ENCODE data around the gene NDUFS6.

Gene NDUFS6

DNA sequence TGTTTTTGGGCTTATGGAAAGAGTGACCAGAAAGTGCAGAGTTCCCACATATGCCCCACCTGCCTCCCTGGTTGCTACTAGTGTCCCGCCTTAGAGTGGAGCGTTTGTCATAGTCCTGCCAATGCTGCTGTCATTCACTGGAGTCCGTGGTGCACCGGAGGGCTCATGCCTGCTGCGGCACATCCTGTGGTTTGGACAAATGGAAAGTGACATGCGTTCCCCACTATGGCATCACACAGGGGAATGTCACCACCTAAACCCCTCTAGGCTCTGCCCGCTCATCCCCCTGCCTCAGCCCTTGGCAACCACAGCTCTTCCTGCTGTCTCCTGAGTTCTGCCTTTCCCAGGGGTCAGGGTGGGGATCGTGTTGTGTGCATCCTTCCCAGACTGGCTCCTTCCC lies 52.3 kb downstream of the NDUFS6 start:
- no peak for DNase-seq (ENCODE audit: low spot score)

DNA sequence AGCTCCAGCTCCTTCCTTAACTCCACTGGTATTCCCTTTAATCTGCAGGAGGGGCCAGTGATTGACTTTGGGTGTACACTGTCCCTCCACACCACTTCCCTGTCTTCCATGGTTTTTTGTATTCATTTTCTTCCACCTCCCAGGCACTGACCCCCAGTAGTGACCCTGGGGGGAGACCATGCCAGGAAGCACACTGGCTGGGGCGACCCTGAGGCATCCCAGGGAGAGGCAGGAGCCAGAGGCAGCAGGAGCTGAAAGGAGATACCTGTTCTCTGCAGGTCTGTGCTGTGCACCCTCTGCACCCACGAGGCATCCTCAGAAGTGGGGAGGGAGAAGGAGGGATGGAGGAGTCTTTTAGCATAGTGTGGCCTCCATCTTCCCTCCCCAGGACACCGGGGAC lies 53.9 kb downstream of the NDUFS6 start:
- no peak for DNase-seq (ENCODE audit: low spot score)

DNA sequence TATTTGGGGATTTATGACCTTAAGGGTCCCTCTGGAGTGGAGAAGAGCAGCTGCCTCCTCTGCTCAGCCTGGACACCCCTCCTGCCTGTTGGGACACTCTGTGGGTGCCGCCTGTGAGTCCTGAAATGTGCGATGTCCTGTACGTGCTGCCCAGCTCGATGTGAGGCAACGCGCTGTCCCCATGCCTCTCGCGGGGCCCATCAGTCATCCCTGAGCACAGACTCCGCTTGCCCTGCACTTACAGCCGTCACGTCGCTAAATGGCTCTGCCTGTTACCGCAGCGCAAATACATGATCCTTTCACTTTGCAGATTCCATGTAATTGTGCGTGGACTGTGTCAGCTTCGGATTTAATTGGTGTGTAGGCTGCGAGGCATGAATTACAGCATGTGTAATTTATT lies 54.4 kb downstream of the NDUFS6 start:
- DNase-seq (ENCODE audit: low spot score), result no peak

DNA sequence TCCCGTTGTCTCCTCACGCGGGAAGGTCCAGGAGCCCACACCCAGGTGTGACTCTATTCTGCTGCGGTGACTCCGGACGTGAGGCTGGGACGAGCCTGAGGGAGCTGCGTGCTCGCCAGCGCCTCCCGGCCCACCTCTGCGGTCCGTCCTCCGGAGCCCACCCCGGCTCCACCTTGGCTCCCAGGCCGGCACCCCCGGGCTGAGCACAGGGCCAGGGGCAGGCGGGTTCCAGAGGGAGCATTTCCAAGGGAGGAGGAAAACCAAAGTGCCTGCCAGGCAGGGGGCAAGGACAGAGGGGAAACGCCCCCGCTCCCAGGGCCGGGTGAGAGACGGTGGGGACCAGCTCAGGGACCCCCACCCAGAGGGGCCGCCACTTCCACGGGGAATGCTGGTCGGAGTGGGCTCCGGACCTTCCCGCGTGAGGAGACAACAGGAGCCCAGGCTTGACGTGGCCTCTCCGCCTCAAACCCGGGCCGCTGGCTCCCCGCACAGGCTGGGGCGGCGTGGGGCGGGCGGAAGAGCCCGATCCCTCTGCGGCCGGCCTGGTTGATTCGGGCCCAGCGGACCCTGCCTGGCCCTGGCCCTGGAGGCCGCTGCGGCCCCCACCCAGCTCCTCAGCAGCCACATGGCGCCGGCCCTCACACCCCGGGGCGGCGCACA lies 55.5 kb downstream of the NDUFS6 start:
- no peak for DNase-seq (ENCODE audit: low spot score)

DNA sequence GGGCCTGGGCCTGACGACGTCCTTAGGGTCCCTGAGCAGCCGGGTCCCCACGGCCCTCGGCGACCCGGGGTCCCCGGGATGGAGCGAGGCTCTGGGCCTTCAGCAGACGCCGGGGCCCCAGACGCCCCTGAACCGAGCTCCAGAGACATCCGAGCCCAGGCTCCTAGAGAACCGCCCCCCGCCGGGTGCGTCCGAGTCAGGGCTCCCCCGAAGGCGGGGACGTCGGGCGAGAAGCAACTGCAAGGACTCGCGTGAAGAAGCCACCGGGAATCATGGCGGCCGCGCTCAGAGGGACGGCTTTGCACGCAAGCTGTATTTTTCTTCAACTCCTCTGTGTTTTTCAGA lies 56.0 kb downstream of the NDUFS6 start:
- no peak for DNase-seq (ENCODE audit: low spot score)

DNA sequence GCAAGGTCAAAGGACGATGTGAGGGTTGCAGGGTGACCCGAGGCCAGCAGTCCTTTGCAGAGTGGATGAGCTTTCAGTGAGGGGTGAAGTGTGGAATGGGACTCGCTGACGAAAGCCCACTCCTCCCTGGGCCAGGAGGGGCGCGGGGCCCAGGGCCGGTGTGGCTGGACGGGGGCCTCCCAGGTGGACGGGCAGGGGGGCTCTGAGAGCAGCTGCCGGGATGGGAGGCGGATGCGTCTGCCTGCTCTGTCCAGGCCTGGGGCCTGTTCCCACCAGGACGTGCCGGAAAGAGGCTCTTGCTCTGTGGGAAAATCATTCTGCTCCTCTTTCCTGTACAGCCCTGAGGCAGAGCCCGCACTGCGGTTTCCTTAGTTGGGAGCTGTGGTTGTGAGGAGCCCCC lies 57.2 kb downstream of the NDUFS6 start:
- DNase-seq (ENCODE audit: low spot score), result no peak

DNA sequence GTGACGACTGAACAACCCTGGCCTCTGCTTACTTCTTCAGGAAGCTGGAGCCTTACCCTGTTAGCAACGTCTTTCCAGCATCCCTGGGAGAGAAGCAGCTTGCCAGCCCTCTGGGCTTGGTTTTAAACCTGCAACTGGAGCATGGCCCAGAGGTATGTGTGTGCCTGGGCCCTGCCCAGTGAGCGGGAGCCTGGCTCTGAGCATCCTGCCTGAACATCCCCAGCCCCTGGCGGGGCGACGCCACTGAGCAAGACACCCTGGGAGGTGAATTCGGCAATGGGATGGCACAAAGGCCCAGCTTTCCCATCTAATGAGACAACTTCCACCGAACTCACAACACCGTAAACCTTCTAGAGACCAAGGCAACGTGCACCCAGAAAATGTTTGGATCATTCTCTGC lies 57.9 kb downstream of the NDUFS6 start:
- DNase-seq (ENCODE audit: low spot score), result no peak

DNA sequence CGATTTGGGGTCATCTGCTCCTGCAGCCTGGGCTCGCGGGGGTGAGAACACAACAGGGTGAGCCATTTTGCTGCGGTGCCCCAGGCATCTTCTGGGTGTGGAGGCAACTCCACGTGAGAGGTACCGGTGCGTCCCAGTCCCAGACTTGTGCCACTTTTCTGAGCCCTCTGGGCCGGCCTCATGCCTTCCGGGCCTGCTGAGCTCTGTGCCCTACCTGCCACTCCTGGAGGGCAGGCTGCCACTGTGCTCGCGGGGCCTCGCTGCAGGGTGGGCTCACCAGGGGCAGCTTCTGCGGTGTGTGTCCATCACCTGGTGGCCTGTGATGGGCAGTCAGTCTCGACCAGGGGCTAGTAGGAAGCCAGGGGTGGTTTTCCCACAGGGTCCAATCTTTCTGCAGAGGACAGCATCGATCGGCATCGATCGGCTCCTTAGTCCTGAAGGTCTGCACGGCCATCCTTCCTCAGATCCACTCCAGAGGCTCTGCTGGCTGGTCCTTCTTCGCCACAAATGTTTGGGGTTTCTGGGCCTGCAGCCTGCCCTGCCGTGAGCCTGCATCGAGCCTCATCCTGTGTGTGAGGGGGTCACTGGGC lies 58.9 kb downstream of the NDUFS6 start:
- DNase-seq (ENCODE audit: low spot score), result no peak

DNA sequence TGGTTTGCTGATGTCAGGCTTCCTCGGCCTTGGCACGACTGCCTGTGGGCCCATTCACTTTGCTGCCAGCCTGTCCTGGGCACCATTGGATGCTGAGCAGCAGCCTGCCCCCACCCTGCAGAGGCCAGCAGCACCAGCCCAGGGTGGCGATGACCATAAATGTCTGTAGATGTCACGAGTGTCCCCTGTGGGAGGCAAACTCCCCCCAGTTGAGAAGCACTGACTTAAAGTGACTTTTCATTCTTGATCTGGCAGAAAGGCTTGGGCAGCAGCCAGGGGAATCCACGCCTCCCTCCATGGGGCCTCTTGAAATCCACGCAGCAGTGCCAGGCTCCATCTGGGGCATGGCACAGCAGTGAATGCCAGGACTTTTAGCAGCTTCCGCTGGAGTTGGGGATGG lies 59.7 kb downstream of the NDUFS6 start:
- DNase-seq (ENCODE audit: low spot score), result no peak

DNA sequence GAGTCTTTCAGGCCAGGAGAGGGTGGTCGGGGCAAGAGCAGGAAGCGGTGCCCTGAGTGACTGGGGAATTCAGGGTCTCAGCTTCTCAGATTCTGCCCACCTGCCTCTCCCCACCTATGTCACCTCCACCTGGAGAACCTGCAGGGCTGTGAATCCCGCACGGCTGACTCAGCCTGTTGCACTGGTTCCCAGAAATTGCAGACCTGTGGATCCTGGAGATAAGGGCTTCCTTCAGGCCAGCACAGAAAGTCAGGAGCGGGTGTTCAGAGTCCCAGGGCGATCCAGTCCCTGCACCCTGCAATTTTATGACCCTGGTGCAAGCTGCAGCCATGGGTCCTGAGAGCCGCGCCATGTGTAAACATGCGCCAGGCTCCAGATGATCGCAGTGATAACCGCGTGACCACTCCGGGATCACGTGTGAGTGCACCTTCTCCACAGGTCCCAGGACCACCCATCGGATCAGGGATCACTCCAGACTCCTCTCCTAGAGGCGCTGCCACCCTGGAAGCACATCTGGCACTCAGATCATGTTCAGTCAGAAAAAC lies 63.8 kb downstream of the NDUFS6 start:
- DNase-seq (ENCODE audit: low spot score), result no peak

DNA sequence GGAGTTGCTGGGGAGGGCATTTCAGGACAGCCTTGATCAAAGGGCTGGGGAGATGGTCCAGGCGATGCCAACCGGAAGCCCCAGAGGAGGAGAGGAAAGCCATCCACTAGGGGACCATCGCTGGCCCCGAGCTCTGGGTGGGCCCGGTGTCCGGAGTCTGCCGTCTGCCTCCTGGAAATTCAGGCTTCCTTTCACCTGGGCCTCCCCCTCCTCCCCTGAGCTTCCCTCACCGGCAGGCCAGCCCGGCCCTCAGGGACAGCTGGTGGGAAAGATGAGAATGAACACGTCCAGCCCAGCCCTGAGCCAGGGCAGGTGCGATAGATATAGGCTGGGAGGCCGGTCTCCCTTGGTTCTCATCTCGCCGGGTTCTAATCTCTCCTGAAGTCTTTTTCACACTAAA lies 64.3 kb downstream of the NDUFS6 start:
- no peak for DNase-seq (ENCODE audit: low spot score)

All from CD4-positive, alpha-beta T cell treated with Interleukin-15 for 4 hours (primary cell).